ENCODE measurements around the gene FICD. TPM values are rescaled to one million over a fixed set of nuclear protein-coding genes. Genes with fewer than 3 reads are reported as not detected.

FICD gene
- total RNA-seq: 1 to 10 TPM; 2.8 to 8.4 (median 5.6) TPM
- long read RNA-seq, partial matches to known transcripts: 0 of 2 reads
- long read RNA-seq, other reads (novel, unspliced or antisense): 1 of 2 reads

DNA sequence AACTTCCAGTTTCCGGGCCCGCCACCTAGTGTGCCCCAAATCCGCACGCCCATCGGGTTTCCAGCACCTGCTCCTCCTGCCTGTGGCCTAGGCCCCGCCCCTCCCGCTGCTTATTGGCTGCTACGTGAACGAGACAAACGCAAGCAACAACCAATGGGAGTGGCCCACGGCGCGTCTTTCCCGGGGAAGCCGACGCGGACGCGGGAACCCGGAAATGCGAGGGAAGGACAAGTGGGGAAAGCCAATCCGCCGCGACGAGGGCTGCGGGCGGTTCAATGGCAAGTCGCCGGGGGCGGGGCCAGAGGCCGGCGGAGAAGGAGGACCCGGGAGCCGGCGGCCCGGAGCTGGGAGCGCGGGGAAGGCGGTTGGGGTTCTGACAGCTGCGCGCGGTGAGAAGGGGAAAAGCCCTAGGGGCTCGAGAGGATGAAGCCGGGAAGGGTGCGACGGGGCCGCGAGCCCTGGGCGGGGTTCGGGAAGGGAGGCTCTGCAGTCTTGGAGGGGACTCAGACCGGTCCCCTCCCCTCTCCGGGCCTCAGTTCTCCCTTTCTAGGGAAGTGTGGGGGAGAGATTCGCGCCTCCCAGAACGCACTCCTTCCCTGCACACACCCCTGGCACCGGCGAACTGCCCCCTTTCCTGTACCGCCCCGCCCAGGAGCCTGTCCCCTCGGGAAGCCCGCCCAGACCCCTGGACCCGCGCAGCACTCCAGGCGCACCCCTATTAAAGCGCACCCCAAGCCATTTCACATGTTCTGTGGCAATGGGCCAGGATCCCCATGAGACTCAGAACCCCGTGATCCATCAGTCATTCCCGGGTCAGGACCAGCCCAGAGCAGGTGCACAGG, at the start of gene FICD:
TSS of gene FICD (plus strand) at position 305 of the 842 bp plus-strand sequence. CDS start 1,696 bp downstream, outside the sequence.
- intact Hi-C loops (cut with DNase I): no loop called here
- Histone ChIP-seq H3K27me3 (no peaks in the 10 kb centered on the region), H3K36me3 (peaks cover 0 to 23% (median 1%) of the 10 kb centered on the region in 4 donors), H3K27ac (peak within 1 kb of the TSS in 2 of 3 donors; percentile 53 to 66), H3K9me3 (no peaks in the 10 kb centered on the region), H3K4me1 (peaks cover 0 to 8% (median 3%) of the 10 kb centered on the region in 4 donors), H3K4me3 (peak within 1 kb of the TSS; percentile 88 to 95 (median 93))
- ATAC-seq: peak; percentile 96 to 98 (median 98)
- TF ChIP-seq, protein P1, sequence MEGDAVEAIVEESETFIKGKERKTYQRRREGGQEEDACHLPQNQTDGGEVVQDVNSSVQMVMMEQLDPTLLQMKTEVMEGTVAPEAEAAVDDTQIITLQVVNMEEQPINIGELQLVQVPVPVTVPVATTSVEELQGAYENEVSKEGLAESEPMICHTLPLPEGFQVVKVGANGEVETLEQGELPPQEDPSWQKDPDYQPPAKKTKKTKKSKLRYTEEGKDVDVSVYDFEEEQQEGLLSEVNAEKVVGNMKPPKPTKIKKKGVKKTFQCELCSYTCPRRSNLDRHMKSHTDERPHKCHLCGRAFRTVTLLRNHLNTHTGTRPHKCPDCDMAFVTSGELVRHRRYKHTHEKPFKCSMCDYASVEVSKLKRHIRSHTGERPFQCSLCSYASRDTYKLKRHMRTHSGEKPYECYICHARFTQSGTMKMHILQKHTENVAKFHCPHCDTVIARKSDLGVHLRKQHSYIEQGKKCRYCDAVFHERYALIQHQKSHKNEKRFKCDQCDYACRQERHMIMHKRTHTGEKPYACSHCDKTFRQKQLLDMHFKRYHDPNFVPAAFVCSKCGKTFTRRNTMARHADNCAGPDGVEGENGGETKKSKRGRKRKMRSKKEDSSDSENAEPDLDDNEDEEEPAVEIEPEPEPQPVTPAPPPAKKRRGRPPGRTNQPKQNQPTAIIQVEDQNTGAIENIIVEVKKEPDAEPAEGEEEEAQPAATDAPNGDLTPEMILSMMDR (IDR thresholded peaks at IDR 0.05): no peak
- TF ChIP-seq POLR2A (IDR thresholded peaks at IDR 0.05): peak; percentile 51
- WGBS (ENCODE audit: insufficient coverage, low coverage, low lambda C conversion rate, missing lambda C conversion rate): 1% methylated on average over 49 of the region's 67 CpGs
- DNase-seq: peak; percentile 100

DNA sequence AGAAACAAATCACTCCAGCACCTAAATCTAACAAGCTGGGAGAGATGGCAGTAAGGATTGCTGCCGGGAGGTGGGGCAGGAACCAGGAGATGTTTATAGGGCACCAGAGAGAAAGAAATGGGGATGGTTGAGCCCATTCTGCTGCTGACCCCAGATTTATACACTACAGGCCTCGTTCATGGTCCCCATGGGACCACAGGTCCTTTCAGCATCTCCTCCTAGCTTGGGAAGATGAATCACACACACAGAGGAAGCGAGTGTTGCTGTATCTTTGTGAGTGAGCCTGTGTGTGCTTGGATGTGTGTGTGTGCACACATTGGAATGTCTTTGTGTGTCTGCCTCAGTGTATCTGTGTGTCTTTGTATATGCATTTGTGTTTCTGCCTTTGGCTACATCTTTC, 49.7 kb upstream of the FICD start:
- Histone ChIP-seq H3K27me3 (no peaks in the 10 kb centered on the region), H3K4me1 (no peaks in the 10 kb centered on the region), H3K9me3 (no peaks in the 10 kb centered on the region), H3K36me3 (no peaks in the 10 kb centered on the region), H3K27ac (no peak overlapping the region), H3K4me3 (no peak overlapping the region)
- ATAC-seq: no peak
- intact Hi-C loops (cut with DNase I): no loop called here
- 41% methylated on average over 2 of the region's 3 CpGs for WGBS (ENCODE audit: insufficient coverage, low coverage, low lambda C conversion rate, missing lambda C conversion rate)
- TF ChIP-seq POLR2A (IDR thresholded peaks at IDR 0.05): no peak
- TF ChIP-seq, protein P1 (IDR thresholded peaks at IDR 0.05): no peak
- no peak for DNase-seq

DNA sequence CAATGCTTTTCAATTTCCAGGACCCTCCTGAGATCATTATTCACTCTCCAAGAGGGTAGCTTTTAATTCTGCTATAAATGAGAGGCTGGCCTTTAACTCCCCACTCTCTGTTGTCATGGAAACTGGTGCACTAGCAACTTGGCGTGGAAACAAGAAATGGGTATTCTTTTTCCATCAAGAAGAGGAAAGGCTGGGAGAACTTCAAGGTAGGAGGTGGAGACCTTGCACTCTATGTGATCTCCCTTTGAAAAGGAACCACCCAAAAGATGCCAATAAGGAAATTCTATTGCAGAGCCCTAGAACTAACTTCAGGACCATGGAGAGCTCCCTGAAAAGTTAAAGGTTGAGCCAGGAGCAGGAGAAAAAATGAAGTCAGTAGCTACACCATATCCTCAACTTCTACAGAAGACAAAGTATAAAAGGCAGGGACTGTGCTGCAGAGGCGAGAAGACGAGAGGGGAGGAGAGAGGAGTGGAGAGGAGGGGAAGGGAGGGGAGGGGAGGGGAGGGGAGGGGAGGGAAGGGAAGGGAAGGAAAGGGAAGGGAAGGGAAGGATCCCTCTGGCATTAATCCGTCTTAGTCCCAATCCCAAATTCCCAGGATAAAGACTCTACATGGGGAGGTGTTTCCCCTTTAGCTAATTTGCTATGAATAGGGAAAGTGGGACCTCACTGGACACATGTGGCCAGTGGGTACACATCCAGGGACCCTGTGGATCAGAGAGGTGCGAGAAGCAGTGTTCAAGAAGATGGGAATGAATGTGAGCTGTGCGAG, 46.7 kb upstream of the FICD start:
- DNase-seq: no peak
- Histone ChIP-seq H3K36me3 (no peaks in the 10 kb centered on the region), H3K27me3 (no peaks in the 10 kb centered on the region), H3K27ac (no peak overlapping the region), H3K9me3 (no peaks in the 10 kb centered on the region), H3K4me3 (no peak overlapping the region), H3K4me1 (no peaks in the 10 kb centered on the region)
- intact Hi-C loops (cut with DNase I): no loop called here
- 23% methylated on average over 5 of the region's 6 CpGs for WGBS (ENCODE audit: insufficient coverage, low coverage, low lambda C conversion rate, missing lambda C conversion rate)
- no peak for TF ChIP-seq POLR2A (IDR thresholded peaks at IDR 0.05)
- TF ChIP-seq, protein P1 (IDR thresholded peaks at IDR 0.05): no peak
- no peak for ATAC-seq

DNA sequence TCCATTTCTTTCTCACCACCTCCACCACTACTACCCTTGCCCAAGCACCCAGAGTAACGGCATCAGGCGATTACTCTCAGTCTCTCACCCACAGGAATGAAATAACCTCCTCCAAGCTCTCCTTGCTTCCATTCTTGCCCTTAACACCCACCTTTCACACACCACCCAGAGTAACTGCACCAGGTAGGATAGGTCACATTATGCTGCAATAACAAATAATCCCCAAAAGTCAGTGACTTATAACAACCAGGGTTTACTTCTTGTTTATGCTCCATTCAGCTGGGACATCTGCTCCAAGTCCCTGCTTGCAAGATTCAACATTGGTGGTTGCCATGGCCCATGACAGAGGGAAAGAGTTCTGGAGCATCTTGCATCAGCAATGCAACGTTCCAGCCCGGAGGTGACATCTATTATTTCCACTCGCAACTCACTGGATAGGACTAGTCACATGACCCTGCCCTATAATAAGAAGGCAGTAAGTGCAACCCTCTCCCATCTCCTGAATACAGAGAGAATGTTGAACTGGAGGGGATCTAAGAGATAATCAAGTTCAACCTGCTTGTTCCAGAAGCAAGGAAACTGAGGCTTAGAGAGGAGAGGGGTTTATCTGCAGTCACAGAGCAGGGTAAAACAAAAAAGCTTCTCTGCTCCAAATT, 41.5 kb upstream of the FICD start:
- no peak overlapping the region for H3K27ac ChIP-seq
- no peak overlapping the region for H3K4me3 ChIP-seq
- 61% methylated on average over 5 of the region's 5 CpGs for WGBS (ENCODE audit: insufficient coverage, low coverage, low lambda C conversion rate, missing lambda C conversion rate)
- TF ChIP-seq, protein P1 (IDR thresholded peaks at IDR 0.05): no peak
- no peak for TF ChIP-seq POLR2A (IDR thresholded peaks at IDR 0.05)
- ATAC-seq: no peak
- no peak for DNase-seq
- H3K9me3 ChIP-seq: no peaks in the 10 kb centered on the region
- intact Hi-C loops (cut with DNase I): no loop called here
- H3K4me1 ChIP-seq: no peaks in the 10 kb centered on the region
- H3K36me3 ChIP-seq: no peaks in the 10 kb centered on the region
- no peaks in the 10 kb centered on the region for H3K27me3 ChIP-seq
